GM18505 (cell line): ENCODE results near the gene RPL9.
"Not testable (repeated sequence)": the region's sequence is repeated elsewhere in the genome, so short reads cannot be mapped to it uniquely, and the experiment has no call there.

Source experiments
- ATAC-seq: cut with Tn5 transposase; IDR thresholded peaks from one replicate; pipeline ENCODE4 v1.9.1; 2021; ENCODE audit not compliant: unreplicated experiment
- POLR2A ChIP-seq: IDR thresholded peaks from 4 replicates; pipeline ENCODE4 v1.6.1; 2011; ENCODE audit warnings: borderline replicate concordance; ENCODE audit not compliant: insufficient read depth, insufficient read length; ENCODE audit errors: extremely low read depth

RPL9 gene

GRCh38 chr4:39458505-39459300 lies at the start of gene RPL9, which contains the start of gene LIAS:
TSS of gene RPL9 (minus strand) at chr4:39458922. CDS start at chr4:39458439, 483 bp downstream.
TSS of gene LIAS (plus strand) at chr4:39459056. CDS start at chr4:39459118, 62 bp downstream.
- TF ChIP-seq POLR2A, result peak; percentile 99
- peak; percentile 78 for ATAC-seq

- TF ChIP-seq POLR2A, result no peak
- no peak for ATAC-seq
Observed at GRCh38 chr4:39505581-39505980, 46.9 kb upstream of the RPL9 start.

- no peak for ATAC-seq
- no peak for TF ChIP-seq POLR2A
Observed at GRCh38 chr4:39504538-39504937, 45.8 kb upstream of the RPL9 start.

- not testable (repeated sequence) for ATAC-seq
Observed at GRCh38 chr4:39502664-39503035, 43.9 kb upstream of the RPL9 start.

- no peak for TF ChIP-seq POLR2A
- ATAC-seq, result no peak
Observed at GRCh38 chr4:39502019-39502663, 43.4 kb upstream of the RPL9 start.

- no peak for TF ChIP-seq POLR2A
- no peak for ATAC-seq
Observed at GRCh38 chr4:39498727-39499020, 40.0 kb upstream of the RPL9 start.

- no peak for TF ChIP-seq POLR2A
- ATAC-seq, result no peak
Observed at GRCh38 chr4:39497909-39498726, 39.4 kb upstream of the RPL9 start.

- no peak for ATAC-seq
- TF ChIP-seq POLR2A, result no peak
Observed at GRCh38 chr4:39495446-39496213, 36.9 kb upstream of the RPL9 start.

- no peak for ATAC-seq
Observed at GRCh38 chr4:39494354-39494753, 35.6 kb upstream of the RPL9 start.

GRCh38 chr4:39490322-39490721 lies 31.6 kb upstream of the RPL9 start:
- TF ChIP-seq POLR2A, result no peak
- ATAC-seq, result no peak

More at GRCh38 chr4:39494354-39494753, 35.6 kb upstream of the RPL9 start:
- no peak for TF ChIP-seq POLR2A

GRCh38 chr4:39486221-39486804 lies 27.6 kb upstream of the RPL9 start:
- no peak for ATAC-seq
- TF ChIP-seq POLR2A, result no peak

- no peak for TF ChIP-seq POLR2A
- no peak for ATAC-seq
Observed at GRCh38 chr4:39484582-39485272, 26.0 kb upstream of the RPL9 start.

- no peak for TF ChIP-seq POLR2A
- ATAC-seq, result no peak
Observed at GRCh38 chr4:39480902-39481695, 22.4 kb upstream of the RPL9 start.
